Measurements from ENCODE around the gene ZBTB32.

ZBTB32 gene

GRCh38 chr19:35727053-35727955 is 22.9 kb downstream of the ZBTB32 start:
- no peak for DNase-seq (ENCODE audit: low spot score)
- no peak overlapping the region for H3K27ac ChIP-seq
- ChIA-PET POLR2A (ENCODE audit: low non-redundant PET) (no interaction called here), CTCF (interaction anchor here (0.6 kb wide), 1 partner anchor 15 kb away, joined by 3 read pairs; no protein-coding TSS in a partner anchor)
- TF ChIP-seq, protein P1, sequence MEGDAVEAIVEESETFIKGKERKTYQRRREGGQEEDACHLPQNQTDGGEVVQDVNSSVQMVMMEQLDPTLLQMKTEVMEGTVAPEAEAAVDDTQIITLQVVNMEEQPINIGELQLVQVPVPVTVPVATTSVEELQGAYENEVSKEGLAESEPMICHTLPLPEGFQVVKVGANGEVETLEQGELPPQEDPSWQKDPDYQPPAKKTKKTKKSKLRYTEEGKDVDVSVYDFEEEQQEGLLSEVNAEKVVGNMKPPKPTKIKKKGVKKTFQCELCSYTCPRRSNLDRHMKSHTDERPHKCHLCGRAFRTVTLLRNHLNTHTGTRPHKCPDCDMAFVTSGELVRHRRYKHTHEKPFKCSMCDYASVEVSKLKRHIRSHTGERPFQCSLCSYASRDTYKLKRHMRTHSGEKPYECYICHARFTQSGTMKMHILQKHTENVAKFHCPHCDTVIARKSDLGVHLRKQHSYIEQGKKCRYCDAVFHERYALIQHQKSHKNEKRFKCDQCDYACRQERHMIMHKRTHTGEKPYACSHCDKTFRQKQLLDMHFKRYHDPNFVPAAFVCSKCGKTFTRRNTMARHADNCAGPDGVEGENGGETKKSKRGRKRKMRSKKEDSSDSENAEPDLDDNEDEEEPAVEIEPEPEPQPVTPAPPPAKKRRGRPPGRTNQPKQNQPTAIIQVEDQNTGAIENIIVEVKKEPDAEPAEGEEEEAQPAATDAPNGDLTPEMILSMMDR (conservative IDR thresholded peaks at IDR 0.05; ENCODE audit: low read depth), result no peak

DNA sequence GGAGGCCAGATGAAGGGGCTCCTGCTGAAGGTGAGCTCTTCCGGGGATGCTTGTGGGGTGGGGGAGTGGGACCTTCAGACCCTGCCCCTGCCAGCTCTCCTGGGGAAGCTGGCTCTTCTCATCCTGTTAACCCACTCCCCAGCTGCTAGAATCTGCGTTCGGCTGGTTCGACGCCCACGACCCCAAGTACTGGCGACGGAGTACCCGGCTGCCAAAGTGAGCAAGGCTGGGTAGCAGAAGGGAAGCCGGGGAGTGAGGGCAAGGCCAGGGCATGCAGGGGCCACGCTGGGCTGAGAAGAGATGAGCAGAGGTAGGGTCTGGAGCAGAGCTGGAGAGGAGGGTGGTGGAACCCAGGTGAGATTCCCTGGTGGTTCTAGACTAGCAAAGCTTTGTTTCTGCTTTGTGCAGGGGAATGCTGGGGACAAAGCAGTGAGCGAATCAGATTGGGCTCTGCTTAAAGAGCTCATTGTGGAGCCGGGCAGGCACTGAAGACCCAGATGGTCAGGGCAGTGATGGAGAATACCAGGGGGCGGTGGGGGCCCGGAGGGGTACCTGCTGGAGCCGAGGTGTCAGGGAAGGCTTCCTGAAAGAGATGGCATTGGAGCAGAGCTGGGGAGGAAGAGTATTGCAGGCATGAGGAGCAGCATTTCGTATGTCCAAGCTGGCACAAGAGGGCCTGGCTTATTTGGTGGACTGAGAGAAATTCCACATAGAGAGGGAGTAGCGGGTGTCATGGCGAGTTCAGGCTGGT is 23.8 kb downstream of the ZBTB32 start:
- ChIA-PET POLR2A (ENCODE audit: low non-redundant PET) (no interaction called here), CTCF (interaction anchor here (0.6 kb wide), 1 partner anchor 14 kb away, joined by 3 read pairs; no protein-coding TSS in a partner anchor)
- DNase-seq (ENCODE audit: low spot score), result no peak
- TF ChIP-seq, protein P1 (conservative IDR thresholded peaks at IDR 0.05; ENCODE audit: low read depth), result no peak
- no peak overlapping the region for H3K27ac ChIP-seq

- TF ChIP-seq, protein P1 (conservative IDR thresholded peaks at IDR 0.05; ENCODE audit: low read depth), result no peak
- H3K27ac ChIP-seq, result no peak overlapping the region
- ChIA-PET CTCF (no interaction called here), POLR2A (ENCODE audit: low non-redundant PET) (no interaction called here)
- no peak for DNase-seq (ENCODE audit: low spot score)
Observed at GRCh38 chr19:35729021-35729420, 24.7 kb downstream of the ZBTB32 start.

DNA sequence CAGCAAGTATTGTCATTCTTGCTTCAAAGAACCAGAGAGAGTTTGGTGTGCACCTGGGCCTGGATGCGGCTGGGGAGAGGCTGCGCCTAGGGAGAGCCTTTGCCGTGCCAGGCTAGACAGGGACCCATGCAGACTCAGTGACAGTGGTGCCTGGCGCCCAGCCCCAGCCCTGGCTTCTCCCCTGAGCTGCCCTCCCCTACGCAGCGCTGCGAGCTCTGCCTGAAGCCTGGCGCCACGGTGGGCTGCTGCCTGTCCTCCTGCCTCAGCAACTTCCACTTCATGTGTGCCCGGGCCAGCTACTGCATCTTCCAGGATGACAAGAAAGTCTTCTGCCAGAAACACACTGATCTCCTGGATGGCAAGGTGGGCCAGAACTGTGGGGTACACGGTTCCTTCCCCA is 25.4 kb downstream of the ZBTB32 start:
- no peak for DNase-seq (ENCODE audit: low spot score)
- no peak overlapping the region for H3K27ac ChIP-seq
- CTCF ChIA-PET, result no interaction called here
- TF ChIP-seq, protein P1 (conservative IDR thresholded peaks at IDR 0.05; ENCODE audit: low read depth), result no peak
- POLR2A ChIA-PET (ENCODE audit: low non-redundant PET), result no interaction called here

GRCh38 chr19:35730326-35730725 is 26.0 kb downstream of the ZBTB32 start:
- CTCF ChIA-PET, result interaction anchor here (0.7 kb wide), 1 partner anchor 18 kb away, joined by 6 read pairs; no protein-coding TSS in a partner anchor

GRCh38 chr19:35731353-35731752 is 27.0 kb downstream of the ZBTB32 start:
- ChIA-PET CTCF (no interaction called here), POLR2A (ENCODE audit: low non-redundant PET) (no interaction called here)
- TF ChIP-seq, protein P1 (conservative IDR thresholded peaks at IDR 0.05; ENCODE audit: low read depth), result no peak
- H3K27ac ChIP-seq, result peak overlapping the region; percentile 2
- DNase-seq (ENCODE audit: low spot score), result no peak

More at GRCh38 chr19:35730326-35730725, 26.0 kb downstream of the ZBTB32 start:
- DNase-seq (ENCODE audit: low spot score), result no peak
- TF ChIP-seq, protein P1 (conservative IDR thresholded peaks at IDR 0.05; ENCODE audit: low read depth), result no peak
- H3K27ac ChIP-seq, result no peak overlapping the region; the same call in 1 of the 2 replicates
- POLR2A ChIA-PET (ENCODE audit: low non-redundant PET), result interaction anchor here (0.6 kb wide), 1 partner anchor 513 kb away, joined by 3 read pairs; no protein-coding TSS in a partner anchor

Data from RWPE1 (cell line).